Adrenal gland (tissue), 5 donors: Measurements from ENCODE around the gene QSOX1.

Experiments used
- POLR2A ChIP-seq, 2 donors: fragments of 450-650 bp; IDR thresholded peaks; one replicate each; pipeline ENCODE4 v1.6.1; 2017; ENCODE audit warnings: antibody characterized with exemption in 2 of 2, mild to moderate bottlenecking in 2 of 2, moderate library complexity in 1 of 2
- TF ChIP-seq, protein P1 (sequence below), 6 experiments: fragments of 450-650 bp in 4 of 6; fragments of 200-600 bp in 2 of 6; sonication (generic) in 1 of 6; IDR thresholded peaks; 1 replicate in 5 of 6; 2 replicates in 1 of 6; pipeline versions ENCODE4 v1.5.1 to v1.8.0; 2016 to 2021; ENCODE audit warnings: antibody characterized with exemption in 6 of 6, mild to moderate bottlenecking in 2 of 6, moderate library complexity in 1 of 6
- donor health status: DM: no; HTN: no; CAD: no.

DNA sequence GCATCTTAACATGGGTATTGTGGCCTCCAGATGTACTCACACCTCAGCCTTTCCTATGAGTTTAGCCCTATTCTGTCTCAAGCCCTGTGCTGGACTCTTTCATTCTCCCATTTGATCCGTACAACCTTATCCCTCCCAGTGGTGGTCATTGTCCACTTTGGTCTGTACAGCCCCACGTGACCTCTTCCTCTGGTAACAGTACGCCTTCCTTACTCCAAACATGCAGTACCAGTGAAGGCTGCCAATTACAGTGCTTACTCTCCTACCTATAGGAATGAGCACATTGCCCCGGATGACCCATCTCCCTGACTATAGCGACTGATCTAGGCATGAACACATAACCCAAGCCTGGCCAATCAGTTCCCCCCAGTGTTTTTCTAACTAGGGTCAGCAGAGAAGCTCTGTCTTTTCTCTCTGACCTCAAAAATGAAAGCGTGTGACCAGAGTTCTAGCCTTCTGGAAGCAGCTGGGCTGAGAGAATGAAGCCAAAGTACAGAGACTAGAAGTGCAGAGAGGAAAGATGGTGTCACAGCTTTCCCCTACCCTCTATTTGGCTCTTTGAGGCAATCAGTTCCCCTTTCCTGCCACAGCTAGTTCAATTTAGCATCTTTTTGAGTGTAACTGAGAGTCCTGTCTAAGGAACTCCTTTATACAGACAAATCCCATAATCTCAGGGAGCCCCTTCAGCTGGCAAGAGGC is 9.9 kb upstream of the QSOX1 start:
- TF ChIP-seq, protein P1, sequence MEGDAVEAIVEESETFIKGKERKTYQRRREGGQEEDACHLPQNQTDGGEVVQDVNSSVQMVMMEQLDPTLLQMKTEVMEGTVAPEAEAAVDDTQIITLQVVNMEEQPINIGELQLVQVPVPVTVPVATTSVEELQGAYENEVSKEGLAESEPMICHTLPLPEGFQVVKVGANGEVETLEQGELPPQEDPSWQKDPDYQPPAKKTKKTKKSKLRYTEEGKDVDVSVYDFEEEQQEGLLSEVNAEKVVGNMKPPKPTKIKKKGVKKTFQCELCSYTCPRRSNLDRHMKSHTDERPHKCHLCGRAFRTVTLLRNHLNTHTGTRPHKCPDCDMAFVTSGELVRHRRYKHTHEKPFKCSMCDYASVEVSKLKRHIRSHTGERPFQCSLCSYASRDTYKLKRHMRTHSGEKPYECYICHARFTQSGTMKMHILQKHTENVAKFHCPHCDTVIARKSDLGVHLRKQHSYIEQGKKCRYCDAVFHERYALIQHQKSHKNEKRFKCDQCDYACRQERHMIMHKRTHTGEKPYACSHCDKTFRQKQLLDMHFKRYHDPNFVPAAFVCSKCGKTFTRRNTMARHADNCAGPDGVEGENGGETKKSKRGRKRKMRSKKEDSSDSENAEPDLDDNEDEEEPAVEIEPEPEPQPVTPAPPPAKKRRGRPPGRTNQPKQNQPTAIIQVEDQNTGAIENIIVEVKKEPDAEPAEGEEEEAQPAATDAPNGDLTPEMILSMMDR (IDR thresholded peaks at IDR 0.05), result no peak
- TF ChIP-seq POLR2A (IDR thresholded peaks at IDR 0.05), result no peak
